Epithelial cell of proximal tubule (primary cell): ENCODE data around the gene CIDEB. TPM values are rescaled to one million over a fixed set of nuclear protein-coding genes. Genes with fewer than 3 reads are reported as not detected.

Experiments
- DNase-seq: peaks from one replicate; pipeline ENCODE4 v3.0.0-alpha.2; 2011; ENCODE audit warnings: low read depth
- H3K4me3 ChIP-seq: 2 replicates; pipeline ENCODE4 v1.5.1; 2011; ENCODE audit warnings: low read depth, mild to moderate bottlenecking, low read length
- CTCF ChIP-seq: conservative IDR thresholded peaks from 2 replicates; pipeline ENCODE4 v1.5.1; 2012; ENCODE audit warnings: low read depth, mild to moderate bottlenecking, low read length
- total RNA-seq: library from RNA; depleted of rRNA; stranded (reverse); fragments of >200 nt; gene quantifications from 2 replicates; pipeline ENCODE4 v1.2.3, GENCODE V29; 2015

CIDEB gene
- total RNA-seq, 1 donor from 2014 or later: 3.6 TPM

GRCh38 chr14:24269910-24270536 lies 37.8 kb downstream of the CIDEB start:
- TF ChIP-seq CTCF: no peak
- H3K4me3 ChIP-seq: no peak overlapping the region
- no peak for DNase-seq

- no peak for TF ChIP-seq CTCF
- DNase-seq: no peak
- H3K4me3 ChIP-seq: no peak overlapping the region
These were observed 38.4 kb downstream of the CIDEB start for GRCh38 chr14:24269368-24269767.

GRCh38 chr14:24268225-24268624 lies 39.6 kb downstream of the CIDEB start:
- TF ChIP-seq CTCF: no peak
- DNase-seq: no peak
- H3K4me3 ChIP-seq: no peak overlapping the region

- no peak overlapping the region for H3K4me3 ChIP-seq
- no peak for DNase-seq
- TF ChIP-seq CTCF: no peak
These were observed 40.3 kb downstream of the CIDEB start for GRCh38 chr14:24267516-24267915.

GRCh38 chr14:24266344-24267244 lies 41.2 kb downstream of the CIDEB start:
- no peak for TF ChIP-seq CTCF

GRCh38 chr14:24264298-24264697 lies 43.5 kb downstream of the CIDEB start:
- TF ChIP-seq CTCF: no peak
- no peak for DNase-seq
- H3K4me3 ChIP-seq: no peak overlapping the region

More at GRCh38 chr14:24266344-24267244, 41.2 kb downstream of the CIDEB start:
- no peak overlapping the region for H3K4me3 ChIP-seq
- no peak for DNase-seq
